ENCODE data around the gene ARID5B. TPM values are rescaled to one million over a fixed set of nuclear protein-coding genes. Genes with fewer than 3 reads are reported as not detected.

Gene ARID5B
- total RNA-seq, 1 donor from 2014 or later: 76.8 TPM

GRCh38 chr10:61929555-61929954, 28.1 kb downstream of the ARID5B start:
- no peak overlapping the region for H3K4me3 Mint-ChIP-seq
- DNase-seq (no peak), ATAC-seq (ENCODE audit: low read depth) (no peak)
- no peaks in the 10 kb centered on the region for H3K27me3 Mint-ChIP-seq
- CTCF ChIA-PET: interaction anchor here (0.8 kb wide), 1 partner anchor 54 kb away, joined by 3 read pairs; no protein-coding TSS in a partner anchor
- TF ChIP-seq CTCF (IDR thresholded peaks at IDR 0.05): no peak
- H3K27ac Mint-ChIP-seq: peak overlapping the region; percentile 57
- intact Hi-C loops (cut with micrococcal nuclease): no loop called here
- peaks cover 55% of the 10 kb centered on the region for H3K4me1 Mint-ChIP-seq
- peaks cover 4% of the 10 kb centered on the region for H3K9me3 Mint-ChIP-seq
- POLR2A ChIA-PET: interaction anchor here (0.8 kb wide), 1 partner anchor 9 kb away, joined by 5 read pairs; no protein-coding TSS in a partner anchor
- H3K36me3 Mint-ChIP-seq (ENCODE audit: low read depth): peaks cover 84% of the 10 kb centered on the region

GRCh38 chr10:61931620-61932332, 30.3 kb downstream of the ARID5B start:
- Mint-ChIP-seq H3K9me3 (peaks cover 4% of the 10 kb centered on the region), H3K36me3 (ENCODE audit: low read depth) (peaks cover 70% of the 10 kb centered on the region), H3K4me1 (peaks cover 61% of the 10 kb centered on the region), H3K4me3 (no peak overlapping the region), H3K27ac (peak overlapping the region; percentile 7), H3K27me3 (no peaks in the 10 kb centered on the region)
- no peak for ATAC-seq (ENCODE audit: low read depth)
- TF ChIP-seq CTCF (IDR thresholded peaks at IDR 0.05): no peak
- ChIA-PET CTCF (interaction anchor here (1.1 kb wide), 1 partner anchor 28 kb away, joined by 3 read pairs; no protein-coding TSS in a partner anchor), POLR2A (interaction anchor here (2.4 to 2.9 kb wide), 2 partner anchors 8 to 13 kb away, joined by 7 to 8 read pairs; no protein-coding TSS in a partner anchor)
- intact Hi-C loops (cut with micrococcal nuclease): no loop called here
- DNase-seq: no peak

DNA sequence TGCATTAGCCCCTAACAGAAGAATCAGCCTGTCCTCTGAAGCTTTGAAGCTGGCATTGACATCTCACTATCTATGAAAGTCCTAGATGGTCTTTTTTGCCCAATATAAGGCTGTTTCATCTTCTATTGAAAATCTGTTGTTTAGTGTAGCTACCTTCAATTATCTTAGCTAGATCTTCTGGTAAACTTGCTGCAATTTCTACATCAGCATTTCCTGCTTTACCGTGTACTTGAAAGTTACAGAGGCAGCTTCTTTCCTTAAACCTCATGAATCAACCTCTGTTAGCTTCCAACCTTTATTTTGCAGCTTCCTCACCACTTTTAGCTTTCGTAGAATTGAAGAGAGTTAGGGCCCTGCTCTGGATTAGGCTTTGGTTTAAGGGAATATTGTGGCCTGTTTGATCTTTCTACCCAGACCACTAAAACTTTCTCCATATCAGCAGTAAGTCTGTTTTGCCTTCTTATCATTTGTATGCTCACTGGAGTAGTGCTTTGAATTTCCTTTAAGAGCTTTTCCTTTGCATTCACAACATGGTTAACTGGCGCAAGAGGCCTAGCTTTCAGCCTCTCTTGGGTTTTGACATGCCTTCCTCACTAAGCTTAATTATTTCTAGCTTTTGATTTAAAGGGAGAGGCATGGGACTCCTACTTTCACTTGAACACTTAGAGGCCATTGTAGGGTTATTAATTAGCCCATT, 32.5 kb downstream of the ARID5B start:
- ATAC-seq (ENCODE audit: low read depth) (no peak), DNase-seq (no peak)
- no peak for TF ChIP-seq CTCF (IDR thresholded peaks at IDR 0.05)
- peaks cover 80% of the 10 kb centered on the region for H3K4me1 Mint-ChIP-seq
- peaks cover 4% of the 10 kb centered on the region for H3K9me3 Mint-ChIP-seq
- peaks cover 54% of the 10 kb centered on the region for H3K36me3 Mint-ChIP-seq (ENCODE audit: low read depth)
- H3K27ac Mint-ChIP-seq: peak overlapping the region; percentile 79
- CTCF ChIA-PET: interaction anchor here (0.8 to 1.0 kb wide), 3 partner anchors 31 to 571 kb away, joined by 3 read pairs; no protein-coding TSS in a partner anchor
- no peaks in the 10 kb centered on the region for H3K27me3 Mint-ChIP-seq
- POLR2A ChIA-PET: interaction anchor here (0.7 to 2.9 kb wide), 11 partner anchors 11 to 176 kb away, joined by 3 to 17 read pairs (median 5); no protein-coding TSS in a partner anchor
- no peak overlapping the region for H3K4me3 Mint-ChIP-seq
- intact Hi-C loops (cut with micrococcal nuclease): loop anchor here (1.0 kb wide), 1 partner anchor 10 kb away; no protein-coding TSS in a partner anchor

DNA sequence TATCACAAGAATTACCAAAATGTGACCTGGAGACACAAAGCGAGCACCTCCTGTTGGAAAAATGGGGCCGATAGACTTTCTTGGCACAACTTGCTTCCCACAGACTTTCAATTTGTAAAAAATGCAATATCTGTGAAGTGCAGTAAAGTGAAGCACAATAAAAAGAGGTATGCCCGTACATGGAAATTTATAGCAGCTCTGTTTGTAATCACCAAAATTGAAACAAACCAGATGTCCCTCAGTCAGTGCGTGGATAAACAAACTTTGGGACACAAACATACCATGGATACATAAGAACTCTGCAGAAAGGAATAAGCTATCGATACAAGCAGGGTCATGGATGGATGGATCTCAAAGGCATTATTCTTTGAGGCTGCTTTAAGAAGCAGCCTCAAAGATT, 33.6 kb downstream of the ARID5B start:
- H3K27ac Mint-ChIP-seq: peak overlapping the region; percentile 77
- H3K4me3 Mint-ChIP-seq: no peak overlapping the region
- H3K9me3 Mint-ChIP-seq: peaks cover 4% of the 10 kb centered on the region
- POLR2A ChIA-PET: interaction anchor here (0.6 to 2.9 kb wide), 4 partner anchors 32 to 175 kb away, joined by 3 to 17 read pairs (median 5); no protein-coding TSS in a partner anchor
- no peaks in the 10 kb centered on the region for H3K27me3 Mint-ChIP-seq
- DNase-seq (no peak), ATAC-seq (ENCODE audit: low read depth) (no peak)
- CTCF ChIA-PET: no interaction called here
- TF ChIP-seq CTCF (IDR thresholded peaks at IDR 0.05): no peak
- peaks cover 52% of the 10 kb centered on the region for H3K36me3 Mint-ChIP-seq (ENCODE audit: low read depth)
- peaks cover 80% of the 10 kb centered on the region for H3K4me1 Mint-ChIP-seq
- intact Hi-C loops (cut with micrococcal nuclease): no loop called here

Data from activated B cell treated with CpG ODN at 0.5 μM for 24 hours (primary cell).